Measurements from ENCODE around the gene YY2. TPM values are rescaled to one million over a fixed set of nuclear protein-coding genes. Genes with fewer than 3 reads are reported as not detected.
A peak's percentile ranks its signal among the peaks of the same experiment; 100 is the strongest.

YY2 gene
- total and polyA plus RNA-seq, 2 donors (not counting 1 experiment from before 2014, with no cell fraction given): 1.5 to 2.8 TPM

- Histone ChIP-seq H3K27me3 (ENCODE audit: control insufficient read depth, insufficient read depth, low read length) (no peaks in the 10 kb centered on the region), H3K4me1 (ENCODE audit: control insufficient read depth, extremely low read depth, insufficient read depth, low read length) (no peaks in the 10 kb centered on the region), H3K36me3 (ENCODE audit: control insufficient read depth, insufficient read depth, low read length) (no peaks in the 10 kb centered on the region), H2AFZ (ENCODE audit: low read length) (no peak overlapping the region), H3K4me2 (ENCODE audit: extremely low read depth, insufficient read depth, low read length) (no peak overlapping the region), H3K9me3 (ENCODE audit: control insufficient read depth, insufficient read depth, low read depth, low read length) (no peaks in the 10 kb centered on the region), H3K9ac (ENCODE audit: insufficient read depth, low read length) (no peak overlapping the region), H3K79me2 (ENCODE audit: control insufficient read depth, insufficient read depth, low read length) (no peaks in the 10 kb centered on the region), H3K27ac (ENCODE audit: insufficient read depth, low read length) (no peak overlapping the region), H3K4me3 (replicated peaks in 1 of 4; ENCODE audit: control extremely low read depth in 1 of 4, insufficient read depth in 1 of 4, low read depth in 3 of 4, low read length in 4 of 4) (no peak overlapping the region), H4K20me1 (ENCODE audit: control insufficient read depth, extremely low read depth, insufficient read depth, low read length) (no peaks in the 10 kb centered on the region)
- no peak for TF ChIP-seq EZH2 (IDR thresholded peaks at IDR 0.05; ENCODE audit: low read length, missing control alignments)
- TF ChIP-seq CTCF (conservative IDR thresholded peaks at IDR 0.05 in 1 of 2, IDR thresholded peaks at IDR 0.05 in 1 of 2; ENCODE audit: low read depth in 1 of 2, low read length in 2 of 2): no peak
- peak; percentile 36 to 71 for DNase-seq (ENCODE audit: low read depth in 2 of 2)
These were observed 51.5 kb downstream of the YY2 start for GRCh38 chrX:21907260-21907659.

Other genes with a start within 250 kb of the YY2 start
- gene KLHL34, start 197.7 kb upstream of the YY2 start, total RNA-seq: 0.17 TPM in 1 of 2 replicates, not detected in the other
- gene KLHL34, start 197.7 kb upstream of the YY2 start, polyA plus RNA-seq: 0.01 TPM in 1 of 2 replicates, not detected in the other
- not detected in 2 replicates for gene SMPX, start 97.9 kb upstream of the YY2 start, total RNA-seq
- not detected in 2 replicates for gene SMPX, start 97.9 kb upstream of the YY2 start, polyA plus RNA-seq
- 7.4 and 13.0 TPM in 2 replicates for gene MBTPS2, start 16.4 kb upstream of the YY2 start, total RNA-seq
- 29.0 and 31.9 TPM in 2 replicates for gene MBTPS2, start 16.4 kb upstream of the YY2 start, polyA plus RNA-seq
- 176 and 252 TPM in 2 replicates for gene SMS, start 84.7 kb downstream of the YY2 start, total RNA-seq
- 129 and 186 TPM in 2 replicates for gene SMS, start 84.7 kb downstream of the YY2 start, polyA plus RNA-seq
- gene PHEX, start 176.3 kb downstream of the YY2 start, total RNA-seq: 1.7 and 1.8 TPM in 2 replicates
- gene PHEX, start 176.3 kb downstream of the YY2 start, polyA plus RNA-seq: 0.43 and 1.2 TPM in 2 replicates

Data from fibroblast of lung (primary cell).